Ectodermal cell (in vitro differentiated cells): ENCODE results near the gene HTR4.
"Not testable (repeated sequence)": the region's sequence is repeated elsewhere in the genome, so short reads cannot be mapped to it uniquely, and the experiment has no call there.

Experiments
- H3K27ac ChIP-seq: 2 replicates; pipeline ENCODE4 v1.7.0; 2013; ENCODE audit warnings: mild to moderate bottlenecking, low read depth, low read length; ENCODE audit not compliant: insufficient read depth, poor library complexity, severe bottlenecking
- H3K27me3 ChIP-seq: 2 replicates; pipeline ENCODE4 v1.7.0; 2013; ENCODE audit warnings: mild to moderate bottlenecking, low read length; ENCODE audit not compliant: insufficient read depth, control insufficient read depth, poor library complexity, severe bottlenecking
- H3K36me3 ChIP-seq: one replicate; pipeline ENCODE4 v1.7.0; 2013; ENCODE audit warnings: low read length; ENCODE audit not compliant: control insufficient read depth, insufficient read depth
- H3K4me1 ChIP-seq: one replicate; pipeline ENCODE4 v1.7.0; 2013; ENCODE audit warnings: low read length; ENCODE audit not compliant: control insufficient read depth, insufficient read depth
- H3K4me3 ChIP-seq: 2 replicates; pipeline ENCODE4 v1.7.0; 2013; ENCODE audit warnings: low read depth, low read length, control low read depth; ENCODE audit not compliant: insufficient read depth
- H3K9me3 ChIP-seq: 2 replicates; pipeline ENCODE4 v1.7.0; 2013; ENCODE audit warnings: mild to moderate bottlenecking, low read length, moderate library complexity; ENCODE audit not compliant: control insufficient read depth
- WGBS, 2 experiments: methylation state at CpG; one replicate each; pipeline ENCODE4 v1.1.7; 2013; ENCODE audit warnings: missing lambda C conversion rate in 2 of 2; 5-methylcytosine and 5-hydroxymethylcytosine counted together

HTR4 gene

DNA sequence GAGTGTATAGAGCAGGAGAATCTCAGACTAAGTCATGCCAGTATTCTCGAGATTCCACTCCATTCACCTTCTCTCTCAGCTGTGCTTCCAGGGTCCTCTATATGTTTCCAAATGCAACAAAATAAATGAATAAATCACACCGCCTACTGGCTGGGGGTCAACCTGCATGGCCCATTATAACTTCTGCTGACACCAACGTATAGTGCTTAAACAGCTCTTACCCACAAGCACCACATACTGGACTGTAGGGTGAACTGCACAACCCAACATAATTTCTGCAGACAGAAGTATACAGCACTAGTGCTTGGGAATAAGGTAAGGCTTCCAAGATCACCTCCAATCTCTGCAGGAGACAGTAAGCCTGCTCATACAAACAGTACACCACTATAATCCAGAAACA is 33.1 kb upstream of the HTR4 start:
- no peak overlapping the region for H3K27ac ChIP-seq
- WGBS, 2 experiments = 51 to 62% methylated on average over 3 of the region's 3 CpGs
- H3K4me3 ChIP-seq = no peak overlapping the region
- no peaks in the 10 kb centered on the region for H3K36me3 ChIP-seq
- no peaks in the 10 kb centered on the region for H3K27me3 ChIP-seq
- no peaks in the 10 kb centered on the region for H3K4me1 ChIP-seq
- H3K9me3 ChIP-seq = no peaks in the 10 kb centered on the region

- no peaks in the 10 kb centered on the region for H3K27me3 ChIP-seq
- no peaks in the 10 kb centered on the region for H3K36me3 ChIP-seq
- no peak overlapping the region for H3K4me3 ChIP-seq
- no peaks in the 10 kb centered on the region for H3K4me1 ChIP-seq
- no peaks in the 10 kb centered on the region for H3K9me3 ChIP-seq
- no peak overlapping the region for H3K27ac ChIP-seq
Measured at GRCh38 chr5:148686660-148687059, 32.3 kb upstream of the HTR4 start.

GRCh38 chr5:148685520-148686134 is 31.3 kb upstream of the HTR4 start:
- Histone ChIP-seq H3K36me3 (no peaks in the 10 kb centered on the region), H3K27me3 (no peaks in the 10 kb centered on the region), H3K9me3 (no peaks in the 10 kb centered on the region), H3K4me1 (no peaks in the 10 kb centered on the region), H3K27ac (no peak overlapping the region), H3K4me3 (no peak overlapping the region)
- 93 to 95% methylated on average over 3 of the region's 3 CpGs for WGBS, 2 experiments

GRCh38 chr5:148684528-148684927 is 30.2 kb upstream of the HTR4 start:
- Histone ChIP-seq H3K27ac (no peak overlapping the region), H3K9me3 (no peaks in the 10 kb centered on the region), H3K27me3 (no peaks in the 10 kb centered on the region), H3K4me3 (no peak overlapping the region), H3K36me3 (no peaks in the 10 kb centered on the region), H3K4me1 (no peaks in the 10 kb centered on the region)
- 78 to 95% methylated on average over 2 of the region's 2 CpGs for WGBS, 2 experiments

DNA sequence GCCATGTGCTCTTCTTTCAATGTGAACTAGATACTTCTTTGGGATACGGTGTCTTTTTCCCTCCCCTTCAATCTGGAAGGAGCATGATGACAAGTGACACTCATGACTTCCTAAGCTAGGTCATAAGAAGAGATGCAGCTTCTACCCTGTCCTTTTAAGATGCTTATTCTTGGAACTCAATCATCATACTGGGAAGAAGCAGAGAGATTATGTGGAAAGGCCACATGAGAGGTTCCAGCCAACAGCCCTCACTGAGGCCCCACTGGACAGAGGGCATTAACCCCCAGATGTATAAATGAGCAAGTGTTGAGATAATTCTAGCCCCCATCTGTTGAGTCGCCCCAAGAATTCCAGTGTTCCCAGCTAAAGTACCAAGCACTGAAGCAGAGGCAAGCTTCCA is 29.3 kb upstream of the HTR4 start:
- WGBS, 2 experiments = 92 to 94% methylated on average over 2 of the region's 2 CpGs
- no peaks in the 10 kb centered on the region for H3K4me1 ChIP-seq
- H3K9me3 ChIP-seq = no peaks in the 10 kb centered on the region
- H3K4me3 ChIP-seq = no peak overlapping the region
- H3K27me3 ChIP-seq = no peaks in the 10 kb centered on the region
- no peak overlapping the region for H3K27ac ChIP-seq
- no peaks in the 10 kb centered on the region for H3K36me3 ChIP-seq

- WGBS, 2 experiments = 89 to 92% methylated on average over 7 to 8 of the region's 8 CpGs
Measured at GRCh38 chr5:148682058-148683026, 28.0 kb upstream of the HTR4 start.

GRCh38 chr5:148681157-148682057 is 27.1 kb upstream of the HTR4 start:
- H3K27ac ChIP-seq = no peak overlapping the region
- H3K9me3 ChIP-seq = no peaks in the 10 kb centered on the region
- H3K36me3 ChIP-seq = no peaks in the 10 kb centered on the region
- H3K27me3 ChIP-seq = no peaks in the 10 kb centered on the region
- H3K4me1 ChIP-seq = no peaks in the 10 kb centered on the region
- no peak overlapping the region for H3K4me3 ChIP-seq
- WGBS, 2 experiments = 90 to 91% methylated on average over 3 to 5 of the region's 6 CpGs

More at GRCh38 chr5:148682058-148683026, 28.0 kb upstream of the HTR4 start:
- no peaks in the 10 kb centered on the region for H3K4me1 ChIP-seq
- no peak overlapping the region for H3K4me3 ChIP-seq
- no peaks in the 10 kb centered on the region for H3K9me3 ChIP-seq
- no peaks in the 10 kb centered on the region for H3K27me3 ChIP-seq
- H3K27ac ChIP-seq = no peak overlapping the region
- H3K36me3 ChIP-seq = no peaks in the 10 kb centered on the region

GRCh38 chr5:148673704-148674103 is 19.4 kb upstream of the HTR4 start:
- H3K9me3 ChIP-seq, H3K4me3 ChIP-seq, H3K27ac ChIP-seq, H3K4me1 ChIP-seq, H3K27me3 ChIP-seq, H3K36me3 ChIP-seq: not testable (repeated sequence)
- 89 to 95% methylated on average over 6 of the region's 6 CpGs for WGBS, 2 experiments

DNA sequence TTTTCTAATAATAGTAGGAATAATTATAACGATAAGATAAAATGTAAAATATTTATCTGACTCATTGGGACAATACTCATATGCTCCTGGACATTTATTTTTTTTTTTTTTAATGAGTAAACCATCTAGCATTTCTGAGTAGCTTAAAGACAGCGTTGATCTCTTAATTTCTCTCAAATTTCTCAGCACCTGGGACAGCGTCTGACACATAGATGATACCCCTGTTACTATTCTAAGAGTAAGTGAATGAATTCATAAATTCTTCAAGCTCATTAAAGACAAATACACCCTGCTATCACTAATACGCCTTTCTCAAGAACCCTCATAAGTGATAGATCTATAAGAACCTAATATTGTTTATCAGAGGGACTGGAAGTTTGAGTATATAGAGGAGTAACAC is 12.0 kb upstream of the HTR4 start:
- WGBS, 2 experiments = 81 to 86% methylated on average over 2 of the region's 4 CpGs
- H3K9me3 ChIP-seq = no peaks in the 10 kb centered on the region
- H3K4me1 ChIP-seq = no peaks in the 10 kb centered on the region
- no peak overlapping the region for H3K27ac ChIP-seq
- no peak overlapping the region for H3K4me3 ChIP-seq
- H3K36me3 ChIP-seq = no peaks in the 10 kb centered on the region
- no peaks in the 10 kb centered on the region for H3K27me3 ChIP-seq

- 87 to 88% methylated on average over 7 of the region's 7 CpGs for WGBS, 2 experiments
- Histone ChIP-seq H3K4me3 (no peak overlapping the region), H3K36me3 (no peaks in the 10 kb centered on the region), H3K9me3 (no peaks in the 10 kb centered on the region), H3K4me1 (no peaks in the 10 kb centered on the region), H3K27ac (no peak overlapping the region), H3K27me3 (no peaks in the 10 kb centered on the region)
Measured at GRCh38 chr5:148665431-148665830, 11.1 kb upstream of the HTR4 start.
